SIG-M5 treated with dmso at 0.1 percent for 504 hours (cell line): ENCODE measurements around the gene COX5A.
"Not testable (repeated sequence)": the region's sequence is repeated elsewhere in the genome, so short reads cannot be mapped to it uniquely, and the experiment has no call there.

Source experiments
- DNase-seq: peaks from one replicate; lab custom pipeline; 2025; ENCODE audit not compliant: unreplicated experiment; lab: John Stamatoyannopoulos, UW

COX5A gene

GRCh38 chr15:74955796-74956647 is 18.1 kb upstream of the COX5A start:
- peak; percentile 67 for DNase-seq

- DNase-seq: no peak
Observed at GRCh38 chr15:74955017-74955416, 17.1 kb upstream of the COX5A start.

GRCh38 chr15:74954515-74954914 is 16.6 kb upstream of the COX5A start:
- DNase-seq: no peak

GRCh38 chr15:74951006-74951405 is 13.1 kb upstream of the COX5A start:
- DNase-seq: no peak

GRCh38 chr15:74950078-74950908 is 12.4 kb upstream of the COX5A start:
- DNase-seq: peak; percentile 72

GRCh38 chr15:74937272-74937589 is 642 bp downstream of the COX5A start:
- DNase-seq: peak; percentile 18

- not testable (repeated sequence) for DNase-seq
Observed at GRCh38 chr15:74935193-74935592, 2.7 kb downstream of the COX5A start.

GRCh38 chr15:74933573-74933972 is 4.3 kb downstream of the COX5A start:
- no peak for DNase-seq

- DNase-seq: no peak
Observed at GRCh38 chr15:74928771-74929198, 9.1 kb downstream of the COX5A start.

- DNase-seq: no peak
Observed at GRCh38 chr15:74924525-74924924, 13.3 kb downstream of the COX5A start.

- DNase-seq: no peak
Observed at GRCh38 chr15:74920456-74920855, 17.4 kb downstream of the COX5A start.

GRCh38 chr15:74917676-74918075 is 20.2 kb downstream of the COX5A start:
- DNase-seq: no peak

GRCh38 chr15:74913799-74914198 is 24.1 kb downstream of the COX5A start:
- DNase-seq: not testable (repeated sequence)

GRCh38 chr15:74913041-74913440 is 24.8 kb downstream of the COX5A start:
- no peak for DNase-seq

GRCh38 chr15:74908635-74909034 is 29.2 kb downstream of the COX5A start:
- no peak for DNase-seq

- DNase-seq: no peak
Observed at GRCh38 chr15:74907163-74907870, 30.6 kb downstream of the COX5A start.

- peak; percentile 82 for DNase-seq
Observed at GRCh38 chr15:74906450-74907162, 31.3 kb downstream of the COX5A start, which contains the start of gene FAM219B. TSS of gene FAM219B (minus strand) at chr15:74906851. CDS start at chr15:74906800, 51 bp downstream.

- DNase-seq: no peak
Observed at GRCh38 chr15:74906067-74906449, 31.8 kb downstream of the COX5A start.

GRCh38 chr15:74904190-74904805 is 33.6 kb downstream of the COX5A start:
- no peak for DNase-seq

- no peak for DNase-seq
Observed at GRCh38 chr15:74903676-74904075, 34.2 kb downstream of the COX5A start.
